Astrocyte (in vitro differentiated cells and primary cell): Measurements from ENCODE around the gene BBS12.

Experiments used
- EZH2 ChIP-seq: IDR thresholded peaks from 2 replicates; pipeline ENCODE4 v1.6.1; 2012; ENCODE audit warnings: mild to moderate bottlenecking, low read length, inconsistent platforms; ENCODE audit not compliant: insufficient read depth
- TF ChIP-seq, protein P1 (sequence below): IDR thresholded peaks from 2 replicates; pipeline ENCODE4 v1.5.1; 2011; ENCODE audit warnings: low read depth, mild to moderate bottlenecking, inconsistent platforms, low read length, moderate library complexity; ENCODE audit not compliant: insufficient read depth

- TF ChIP-seq, protein P1, sequence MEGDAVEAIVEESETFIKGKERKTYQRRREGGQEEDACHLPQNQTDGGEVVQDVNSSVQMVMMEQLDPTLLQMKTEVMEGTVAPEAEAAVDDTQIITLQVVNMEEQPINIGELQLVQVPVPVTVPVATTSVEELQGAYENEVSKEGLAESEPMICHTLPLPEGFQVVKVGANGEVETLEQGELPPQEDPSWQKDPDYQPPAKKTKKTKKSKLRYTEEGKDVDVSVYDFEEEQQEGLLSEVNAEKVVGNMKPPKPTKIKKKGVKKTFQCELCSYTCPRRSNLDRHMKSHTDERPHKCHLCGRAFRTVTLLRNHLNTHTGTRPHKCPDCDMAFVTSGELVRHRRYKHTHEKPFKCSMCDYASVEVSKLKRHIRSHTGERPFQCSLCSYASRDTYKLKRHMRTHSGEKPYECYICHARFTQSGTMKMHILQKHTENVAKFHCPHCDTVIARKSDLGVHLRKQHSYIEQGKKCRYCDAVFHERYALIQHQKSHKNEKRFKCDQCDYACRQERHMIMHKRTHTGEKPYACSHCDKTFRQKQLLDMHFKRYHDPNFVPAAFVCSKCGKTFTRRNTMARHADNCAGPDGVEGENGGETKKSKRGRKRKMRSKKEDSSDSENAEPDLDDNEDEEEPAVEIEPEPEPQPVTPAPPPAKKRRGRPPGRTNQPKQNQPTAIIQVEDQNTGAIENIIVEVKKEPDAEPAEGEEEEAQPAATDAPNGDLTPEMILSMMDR: no peak
- TF ChIP-seq EZH2: no peak
Observed at GRCh38 chr4:122712782-122713181, 19.7 kb upstream of the BBS12 start.
